HG03460 (cell line): Measurements from ENCODE around the gene BRSK2.

Experiments
- ATAC-seq: cut with Tn5 transposase; IDR thresholded peaks from one replicate; pipeline ENCODE4 v1.9.1; 2021; ENCODE audit not compliant: unreplicated experiment

BRSK2 gene

GRCh38 chr11:1395773-1396374 is 6.1 kb downstream of the BRSK2 start:
- no peak for ATAC-seq

- ATAC-seq = no peak
Observed at GRCh38 chr11:1396375-1396841, 6.7 kb downstream of the BRSK2 start.

- no peak for ATAC-seq
Observed at GRCh38 chr11:1397146-1397861, 7.6 kb downstream of the BRSK2 start.

GRCh38 chr11:1397862-1398527 is 8.3 kb downstream of the BRSK2 start:
- no peak for ATAC-seq

- no peak for ATAC-seq
Observed at GRCh38 chr11:1398528-1399235, 8.9 kb downstream of the BRSK2 start.

DNA sequence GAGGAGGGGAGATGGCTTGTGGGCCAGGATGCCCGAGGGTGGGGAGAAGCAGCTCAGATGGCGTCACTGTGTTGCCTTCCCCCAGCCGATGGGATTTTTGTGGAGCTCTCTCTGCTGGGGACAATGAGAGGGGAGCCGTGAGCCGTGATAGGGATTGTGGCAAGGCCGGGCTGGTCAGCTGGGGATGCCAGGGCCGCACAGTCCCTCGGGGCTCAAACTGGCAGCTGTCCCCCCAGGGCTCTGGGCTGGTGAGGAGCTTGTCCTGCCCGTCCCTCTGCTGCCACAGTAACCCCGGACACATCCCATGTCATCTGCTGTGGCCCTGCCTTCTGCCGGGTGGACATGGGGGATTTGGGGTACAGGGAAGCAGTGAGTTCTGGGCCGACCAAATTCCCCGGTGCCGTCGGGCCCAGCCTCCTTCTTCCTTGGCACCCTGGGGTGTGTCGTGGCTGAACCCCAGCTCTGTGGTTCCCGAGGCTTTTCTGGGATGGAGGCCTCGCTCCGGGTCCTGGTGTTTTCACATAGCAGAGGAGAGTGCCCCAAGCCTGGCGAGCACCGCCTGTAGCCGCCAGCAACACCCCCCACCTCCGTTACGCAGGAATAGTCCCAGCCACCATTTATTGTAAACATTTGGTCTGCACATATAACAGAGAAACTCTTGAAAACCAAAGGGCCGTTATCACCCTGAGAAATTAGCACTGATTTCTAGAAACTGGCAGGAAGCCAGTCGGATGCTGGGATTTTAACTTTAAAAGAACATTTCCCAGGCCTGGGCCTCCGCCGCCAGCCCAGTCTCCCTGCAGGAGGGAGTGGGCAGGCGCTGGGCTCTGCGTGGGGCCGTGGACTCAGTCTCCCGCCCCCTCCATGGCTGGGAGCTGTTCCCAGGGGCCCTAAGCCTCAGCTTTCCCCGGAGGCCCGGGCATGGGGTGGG is 9.9 kb downstream of the BRSK2 start:
- no peak for ATAC-seq

GRCh38 chr11:1400317-1401170 is 10.8 kb downstream of the BRSK2 start:
- ATAC-seq = no peak

- no peak for ATAC-seq
Observed at GRCh38 chr11:1401171-1401445, 11.4 kb downstream of the BRSK2 start.

- no peak for ATAC-seq
Observed at GRCh38 chr11:1401656-1402221, 12.0 kb downstream of the BRSK2 start.

DNA sequence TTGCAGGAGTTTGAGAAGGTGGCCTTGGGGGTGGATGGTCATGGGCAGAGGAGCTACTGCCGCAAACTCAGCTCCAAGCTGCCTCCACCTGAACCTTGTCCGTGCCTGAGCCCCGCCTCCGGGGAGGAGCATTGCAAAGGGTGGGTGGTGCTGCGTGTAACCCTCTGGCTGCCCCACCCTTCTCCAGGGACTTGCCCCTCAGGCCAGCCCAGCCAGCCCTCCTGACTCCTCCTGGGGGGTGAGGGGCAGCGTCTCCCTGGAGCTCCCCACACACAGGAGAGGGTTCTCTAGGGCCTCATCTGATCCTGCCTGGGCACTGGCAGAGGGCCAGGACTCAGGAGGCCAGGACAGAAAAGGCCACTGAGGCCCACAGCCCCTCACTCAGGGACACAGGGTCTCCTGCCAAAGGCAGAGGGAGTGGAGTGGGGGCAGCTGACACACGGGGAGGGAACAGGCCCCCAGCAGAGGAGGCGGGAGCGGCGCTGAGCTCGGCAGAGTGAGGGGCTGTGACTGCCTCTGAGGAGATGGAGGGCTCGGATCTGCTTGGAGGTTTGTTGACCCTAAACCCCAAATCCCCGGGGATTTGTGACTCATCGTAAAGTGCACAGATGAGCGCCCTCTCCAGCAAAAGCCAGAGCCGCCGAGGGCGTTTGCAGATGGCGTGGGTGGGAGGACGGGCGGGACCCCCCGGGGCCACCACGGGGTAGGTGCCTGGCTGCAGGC is 12.8 kb downstream of the BRSK2 start:
- ATAC-seq = no peak

DNA sequence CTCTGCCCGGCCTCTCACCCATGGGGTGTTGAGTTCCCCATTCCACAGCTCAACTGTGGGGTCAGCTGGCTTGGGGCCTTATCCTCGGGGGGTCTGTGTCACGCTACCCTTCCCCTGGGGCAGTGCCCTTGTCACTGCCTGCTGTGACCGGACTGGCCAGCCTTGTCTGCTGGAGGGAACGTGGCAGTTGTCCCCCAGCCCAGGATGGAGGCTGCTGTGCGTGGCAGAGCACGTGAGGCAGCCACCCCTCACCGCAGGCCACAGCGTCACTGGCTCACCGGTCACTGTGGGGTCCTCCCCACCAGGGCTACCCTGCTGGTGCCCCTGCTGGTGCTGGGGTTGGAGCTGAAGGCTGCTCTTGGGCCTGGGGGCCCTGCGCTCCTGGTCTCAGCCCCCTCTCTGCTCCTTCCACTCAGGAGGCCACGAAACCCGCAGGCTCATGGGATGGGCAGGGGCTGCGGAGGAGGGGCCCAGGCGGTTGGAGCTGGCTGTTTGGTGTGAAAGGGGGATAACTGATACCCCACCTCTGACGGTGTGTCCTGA is 13.4 kb downstream of the BRSK2 start:
- ATAC-seq = no peak

- ATAC-seq = no peak
Observed at GRCh38 chr11:1403721-1404460, 14.2 kb downstream of the BRSK2 start.

DNA sequence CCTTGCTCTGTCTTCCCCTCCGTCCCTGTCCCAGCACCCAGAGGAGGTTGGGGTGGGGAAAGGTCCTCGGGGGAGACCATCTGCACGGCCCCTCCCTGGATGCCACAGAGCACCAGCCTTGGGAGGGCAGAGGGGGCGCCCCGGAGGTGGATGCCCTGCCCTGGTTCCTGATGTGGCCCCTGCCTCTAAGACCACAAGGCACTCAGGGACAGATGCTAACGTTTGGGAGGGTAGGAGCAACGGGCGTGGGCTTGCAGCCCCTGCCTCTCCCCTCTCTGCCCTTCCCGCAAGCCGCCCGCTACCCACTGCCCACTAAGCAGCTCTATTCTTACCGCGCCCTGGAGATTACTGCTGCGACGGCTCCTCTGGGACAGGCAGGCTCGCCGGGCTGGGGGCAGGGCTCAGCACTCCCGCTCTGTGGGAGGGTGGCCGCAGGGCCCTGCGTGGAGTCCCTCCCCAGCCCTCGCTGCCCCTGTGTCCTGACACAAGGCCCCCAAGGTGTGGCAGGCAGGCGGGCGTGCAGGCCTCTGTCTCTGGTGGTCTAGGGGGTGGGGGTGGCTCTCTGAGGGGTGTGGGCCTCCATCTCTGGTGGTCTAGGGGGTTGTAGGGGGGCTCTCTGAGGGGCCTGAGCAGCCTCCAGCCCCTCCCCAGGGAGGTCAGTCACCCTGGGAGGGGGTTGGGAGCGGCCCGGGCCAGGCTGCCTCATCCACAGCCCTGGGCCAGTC is 14.9 kb downstream of the BRSK2 start:
- no peak for ATAC-seq

DNA sequence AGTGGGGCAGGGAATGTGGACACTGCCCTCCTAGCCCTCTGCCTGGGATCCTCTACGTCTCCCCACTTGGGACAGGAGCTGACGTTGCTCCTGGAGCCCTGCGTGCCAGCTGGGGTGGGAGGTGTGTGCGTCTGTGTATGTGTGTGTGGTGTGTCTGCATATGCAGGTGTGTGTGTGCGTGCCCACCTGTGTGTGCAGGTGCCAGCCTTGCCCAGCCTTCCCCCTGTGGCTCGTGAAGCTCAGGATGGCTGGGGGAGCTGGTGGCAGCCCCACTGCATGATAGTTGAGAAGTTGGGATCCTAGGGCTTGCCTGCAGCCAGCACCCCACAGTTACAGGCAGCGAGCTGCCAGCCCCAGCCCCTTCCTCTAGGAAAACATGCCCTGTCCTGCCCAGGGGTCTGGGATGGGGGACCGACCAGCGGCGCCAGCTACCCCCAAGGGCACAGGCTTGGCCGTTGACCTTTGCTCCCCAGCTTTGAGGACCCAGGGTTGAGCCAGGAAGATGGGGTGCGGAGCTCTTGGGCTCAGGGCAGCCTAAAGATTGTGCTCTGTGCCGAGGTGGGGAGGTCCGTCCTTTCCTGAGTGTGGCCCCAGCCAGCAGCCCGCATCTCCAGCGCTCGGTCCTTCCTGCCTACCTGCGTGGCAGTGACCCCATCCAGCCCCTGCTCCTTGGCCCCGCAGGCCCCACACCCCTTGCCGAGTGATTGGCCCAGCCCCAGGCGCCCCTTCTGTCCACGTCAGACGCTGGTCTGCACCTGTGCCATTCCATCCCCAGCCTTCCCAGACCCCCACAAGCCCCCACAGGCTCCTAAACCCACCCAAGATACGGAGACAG is 15.7 kb downstream of the BRSK2 start:
- no peak for ATAC-seq

DNA sequence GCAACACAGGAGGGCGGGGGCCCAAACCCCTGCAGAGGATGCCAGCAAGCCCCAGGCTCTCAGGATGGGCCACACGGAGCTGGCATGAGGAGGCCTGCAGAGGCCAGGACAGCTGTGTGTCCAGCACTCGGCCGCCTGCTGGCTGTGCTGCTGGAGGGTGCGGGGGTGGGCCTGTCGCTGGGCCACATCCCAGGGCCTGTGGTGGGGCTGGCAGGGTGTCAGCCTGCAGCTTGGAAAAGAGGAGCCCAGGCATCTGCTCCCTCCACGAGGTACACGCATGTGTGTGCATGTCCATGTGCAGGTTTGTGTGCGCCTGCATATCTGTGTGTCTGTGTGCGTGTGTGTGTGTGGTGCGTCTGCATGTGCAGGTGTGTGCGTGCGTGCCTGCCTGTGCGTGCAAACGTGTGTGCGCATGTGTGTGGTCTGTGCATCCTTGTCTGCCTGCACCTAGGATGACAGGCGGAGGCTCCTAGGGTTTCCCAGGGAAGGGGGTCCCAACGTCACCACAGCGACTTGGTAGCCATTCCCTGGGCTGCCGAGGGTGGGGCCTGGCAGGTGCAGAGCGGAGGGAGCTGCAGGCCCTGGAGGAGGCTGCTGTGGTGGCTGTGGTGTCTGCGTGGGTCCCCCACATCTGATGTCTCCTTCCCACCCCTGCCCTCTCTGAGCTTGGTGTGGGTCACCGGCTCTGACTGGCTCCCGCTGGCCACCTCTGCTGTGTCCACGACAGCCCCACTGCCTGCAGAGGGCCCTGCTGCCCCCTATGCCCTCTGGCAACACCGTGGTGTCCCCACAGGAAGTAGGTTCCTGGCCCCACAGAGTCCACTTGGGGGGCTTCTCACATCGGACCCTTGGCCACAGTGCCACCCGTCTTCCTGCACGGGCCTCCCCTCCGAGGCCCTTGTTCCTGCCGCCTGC is 17.1 kb downstream of the BRSK2 start:
- ATAC-seq = no peak
